ENCODE measurements around the gene DNAH17. TPM values are rescaled to one million over a fixed set of nuclear protein-coding genes. Genes with fewer than 3 reads are reported as not detected.

Gene DNAH17
- total and polyA plus RNA-seq, 2 donors (not counting 3 experiments of a cell fraction or from before 2014, with no cell fraction given) = not detected

DNA sequence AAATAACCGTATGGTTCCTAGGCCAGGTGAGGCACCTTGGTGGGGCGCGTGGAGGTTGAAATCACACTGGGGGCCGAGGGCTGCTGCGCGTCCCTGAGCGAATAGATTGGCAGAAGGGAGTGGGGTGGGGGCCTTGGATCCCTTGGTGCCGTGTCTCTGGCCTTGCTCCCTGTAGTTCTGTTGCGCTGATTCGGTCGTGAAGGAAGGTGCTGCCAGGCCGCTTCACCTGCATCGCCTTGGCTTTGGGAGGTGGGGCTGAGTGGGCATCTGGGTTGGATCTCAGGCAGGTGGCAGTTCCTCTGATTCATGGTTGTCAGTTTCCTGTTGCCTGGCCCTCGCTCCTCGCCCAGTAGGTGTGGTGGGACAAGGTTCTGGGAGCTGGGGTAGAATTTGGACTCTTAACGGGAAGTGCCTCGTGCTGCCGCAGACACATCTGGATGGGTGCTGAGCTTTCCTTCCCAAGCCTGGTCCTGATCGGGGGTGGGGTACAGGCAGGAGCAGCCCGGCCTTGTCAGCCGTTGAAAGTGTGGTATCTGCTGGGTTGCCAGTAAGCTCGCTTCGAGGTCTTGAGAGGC, 168.6 kb downstream of the DNAH17 start:
- H3K27me3 ChIP-seq (ENCODE audit: control insufficient read depth in 2 of 2, insufficient read depth in 2 of 2, low read length in 2 of 2) = no peaks in the 10 kb centered on the region
- H3K9ac ChIP-seq (replicated peaks; ENCODE audit: extremely low read depth, insufficient read depth, low read length) = no peak overlapping the region
- peaks cover 3 to 27% of the 10 kb centered on the region in 2 experiments for H3K36me3 ChIP-seq (ENCODE audit: control insufficient read depth in 2 of 2, extremely low read depth in 1 of 2, insufficient read depth in 2 of 2, low read length in 2 of 2)
- H3K9me3 ChIP-seq (replicated peaks; ENCODE audit: control insufficient read depth, insufficient read depth, low read length) = no peaks in the 10 kb centered on the region
- dilution Hi-C loops (cut with MboI; ENCODE audit: extremely low pct_ligation_motif_present, low sequenced_read_pairs) = no loop called here
- intact Hi-C loops (cut with micrococcal nuclease) = no loop called here
- H3K4me1 ChIP-seq (ENCODE audit: control insufficient read depth, extremely low read depth, insufficient read depth, low read length) = peaks cover 1% of the 10 kb centered on the region
- no peak overlapping the region for H3K4me3 ChIP-seq (replicated peaks in 1 of 3; ENCODE audit: insufficient read depth in 1 of 3, low read depth in 1 of 3, low read length in 3 of 3)
- no peak for FAIRE-seq
- H3K4me2 ChIP-seq (ENCODE audit: insufficient read depth, low read length) = no peak overlapping the region
- DNase-seq (ENCODE audit: low read depth, low spot score) = no peak
- CTCF ChIA-PET = interaction anchor here (0.8 to 1.5 kb wide), 2 partner anchors 8 to 48 kb away, joined by 4 to 5 read pairs; no protein-coding TSS in a partner anchor
- H2AFZ ChIP-seq (ENCODE audit: low read depth, low read length) = no peak overlapping the region
- no peak overlapping the region for H3K27ac ChIP-seq (ENCODE audit: insufficient read depth, low read depth, low read length)
- H3K79me2 ChIP-seq (ENCODE audit: control insufficient read depth, insufficient read depth, low read length) = peaks cover 66% of the 10 kb centered on the region
- TF ChIP-seq, protein P1, sequence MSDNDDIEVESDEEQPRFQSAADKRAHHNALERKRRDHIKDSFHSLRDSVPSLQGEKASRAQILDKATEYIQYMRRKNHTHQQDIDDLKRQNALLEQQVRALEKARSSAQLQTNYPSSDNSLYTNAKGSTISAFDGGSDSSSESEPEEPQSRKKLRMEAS (IDR thresholded peaks at IDR 0.05; ENCODE audit: insufficient read depth, insufficient read length) = no peak
- no peak for TF ChIP-seq MYC (IDR thresholded peaks at IDR 0.05; ENCODE audit: low read depth, low read length)
- TF ChIP-seq JUN (IDR thresholded peaks at IDR 0.05; ENCODE audit: borderline replicate concordance, insufficient read depth, insufficient read length, low read depth) = no peak
- no peak for TF ChIP-seq FOS (IDR thresholded peaks at IDR 0.05; ENCODE audit: borderline replicate concordance, insufficient read depth, low read length)
- TF ChIP-seq GATA2 (IDR thresholded peaks at IDR 0.05; ENCODE audit: insufficient read depth, insufficient read length, low read depth, low read length) = no peak
- no peak for TF ChIP-seq EZH2 (IDR thresholded peaks at IDR 0.05; ENCODE audit: borderline replicate concordance, low read depth, low read length, severe bottlenecking)
- TF ChIP-seq POLR2AphosphoS5 (IDR thresholded peaks at IDR 0.05; ENCODE audit: insufficient read depth, low read depth, low read length) = no peak
- no peak for TF ChIP-seq POLR2A (IDR thresholded peaks at IDR 0.05; ENCODE audit: low read depth, low read length)
- TF ChIP-seq, protein P2, sequence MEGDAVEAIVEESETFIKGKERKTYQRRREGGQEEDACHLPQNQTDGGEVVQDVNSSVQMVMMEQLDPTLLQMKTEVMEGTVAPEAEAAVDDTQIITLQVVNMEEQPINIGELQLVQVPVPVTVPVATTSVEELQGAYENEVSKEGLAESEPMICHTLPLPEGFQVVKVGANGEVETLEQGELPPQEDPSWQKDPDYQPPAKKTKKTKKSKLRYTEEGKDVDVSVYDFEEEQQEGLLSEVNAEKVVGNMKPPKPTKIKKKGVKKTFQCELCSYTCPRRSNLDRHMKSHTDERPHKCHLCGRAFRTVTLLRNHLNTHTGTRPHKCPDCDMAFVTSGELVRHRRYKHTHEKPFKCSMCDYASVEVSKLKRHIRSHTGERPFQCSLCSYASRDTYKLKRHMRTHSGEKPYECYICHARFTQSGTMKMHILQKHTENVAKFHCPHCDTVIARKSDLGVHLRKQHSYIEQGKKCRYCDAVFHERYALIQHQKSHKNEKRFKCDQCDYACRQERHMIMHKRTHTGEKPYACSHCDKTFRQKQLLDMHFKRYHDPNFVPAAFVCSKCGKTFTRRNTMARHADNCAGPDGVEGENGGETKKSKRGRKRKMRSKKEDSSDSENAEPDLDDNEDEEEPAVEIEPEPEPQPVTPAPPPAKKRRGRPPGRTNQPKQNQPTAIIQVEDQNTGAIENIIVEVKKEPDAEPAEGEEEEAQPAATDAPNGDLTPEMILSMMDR (IDR thresholded peaks at IDR 0.05; ENCODE audit: extremely low read depth in 1 of 2, insufficient read depth in 1 of 2, low read depth in 1 of 2, low read length in 2 of 2) = no peak
- no TSS peak for BruUV-seq (replicated peaks)
- no peaks in the 10 kb centered on the region for H3K9me1 ChIP-seq (replicated peaks; ENCODE audit: control insufficient read depth, extremely low read depth, insufficient read depth, low read length)
- POLR2A ChIA-PET = no interaction called here
- H4K20me1 ChIP-seq (replicated peaks; ENCODE audit: control insufficient read depth, extremely low read depth, insufficient read depth, low read length) = no peaks in the 10 kb centered on the region

All from endothelial cell of umbilical vein (primary cell).